ENCODE data around the gene DTNB. TPM values are rescaled to one million over a fixed set of nuclear protein-coding genes. Genes with fewer than 3 reads are reported as not detected.

The DTNB gene
- total RNA-seq, 1 donor from 2014 or later, result 8.5 TPM

DNA sequence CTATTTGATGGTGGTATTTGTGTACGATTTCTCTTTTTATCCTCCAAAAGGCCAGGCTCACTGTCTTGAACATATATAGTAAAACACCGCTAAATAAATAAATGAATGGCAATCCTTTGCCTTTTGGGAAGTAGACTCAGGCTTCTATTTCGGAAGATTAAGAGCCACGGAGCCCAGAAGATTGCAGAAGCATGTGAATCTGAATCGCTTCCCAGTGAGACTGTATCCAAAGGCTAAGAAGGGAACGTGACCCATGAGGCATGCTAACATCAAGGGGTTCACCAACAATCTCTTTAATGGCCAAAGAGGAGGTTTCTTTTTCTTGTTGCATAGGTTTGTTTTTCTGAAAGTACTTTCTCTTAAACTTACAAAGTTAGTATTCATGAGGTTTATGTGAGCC is 261.6 kb downstream of the DTNB start:
- no peaks in the 10 kb centered on the region for H3K27me3 Mint-ChIP-seq (ENCODE audit: low read depth)
- H3K4me3 Mint-ChIP-seq (ENCODE audit: unreplicated experiment), result no peak overlapping the region
- no peak for DNase-seq (ENCODE audit: low spot score)
- no peaks in the 10 kb centered on the region for H3K36me3 Mint-ChIP-seq (ENCODE audit: low read depth)
- H3K27ac Mint-ChIP-seq (ENCODE audit: unreplicated experiment), result no peak overlapping the region
- H3K9me3 Mint-ChIP-seq (ENCODE audit: low read depth), result no peaks in the 10 kb centered on the region
- TF ChIP-seq, protein P1, sequence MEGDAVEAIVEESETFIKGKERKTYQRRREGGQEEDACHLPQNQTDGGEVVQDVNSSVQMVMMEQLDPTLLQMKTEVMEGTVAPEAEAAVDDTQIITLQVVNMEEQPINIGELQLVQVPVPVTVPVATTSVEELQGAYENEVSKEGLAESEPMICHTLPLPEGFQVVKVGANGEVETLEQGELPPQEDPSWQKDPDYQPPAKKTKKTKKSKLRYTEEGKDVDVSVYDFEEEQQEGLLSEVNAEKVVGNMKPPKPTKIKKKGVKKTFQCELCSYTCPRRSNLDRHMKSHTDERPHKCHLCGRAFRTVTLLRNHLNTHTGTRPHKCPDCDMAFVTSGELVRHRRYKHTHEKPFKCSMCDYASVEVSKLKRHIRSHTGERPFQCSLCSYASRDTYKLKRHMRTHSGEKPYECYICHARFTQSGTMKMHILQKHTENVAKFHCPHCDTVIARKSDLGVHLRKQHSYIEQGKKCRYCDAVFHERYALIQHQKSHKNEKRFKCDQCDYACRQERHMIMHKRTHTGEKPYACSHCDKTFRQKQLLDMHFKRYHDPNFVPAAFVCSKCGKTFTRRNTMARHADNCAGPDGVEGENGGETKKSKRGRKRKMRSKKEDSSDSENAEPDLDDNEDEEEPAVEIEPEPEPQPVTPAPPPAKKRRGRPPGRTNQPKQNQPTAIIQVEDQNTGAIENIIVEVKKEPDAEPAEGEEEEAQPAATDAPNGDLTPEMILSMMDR (IDR thresholded peaks at IDR 0.05), result no peak
- H3K4me1 Mint-ChIP-seq (ENCODE audit: low read depth), result no peaks in the 10 kb centered on the region

DNA sequence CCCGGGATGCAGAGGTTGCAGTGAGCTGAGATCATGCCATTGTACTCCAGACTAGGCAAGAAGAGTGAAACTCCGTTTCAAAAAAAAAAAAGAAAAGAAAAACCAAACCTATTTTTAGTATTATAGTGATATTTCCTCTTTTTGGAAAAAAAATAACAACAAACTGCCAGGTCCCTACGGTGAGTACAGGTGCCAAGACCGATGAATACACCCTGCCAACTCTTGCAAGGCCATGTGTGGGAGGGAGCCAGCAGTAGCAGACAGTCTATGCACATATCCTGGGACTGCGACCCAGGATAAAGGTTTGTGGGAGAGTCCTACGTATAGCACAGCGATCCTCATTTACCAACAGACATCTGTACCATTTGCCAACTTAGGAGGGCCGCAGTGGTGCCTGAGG is 262.1 kb downstream of the DTNB start:
- DNase-seq (ENCODE audit: low spot score), result no peak
- TF ChIP-seq, protein P1 (IDR thresholded peaks at IDR 0.05), result no peak
- no peaks in the 10 kb centered on the region for H3K27me3 Mint-ChIP-seq (ENCODE audit: low read depth)
- no peaks in the 10 kb centered on the region for H3K9me3 Mint-ChIP-seq (ENCODE audit: low read depth)
- no peak overlapping the region for H3K4me3 Mint-ChIP-seq (ENCODE audit: unreplicated experiment)
- H3K27ac Mint-ChIP-seq (ENCODE audit: unreplicated experiment), result no peak overlapping the region
- no peaks in the 10 kb centered on the region for H3K36me3 Mint-ChIP-seq (ENCODE audit: low read depth)
- H3K4me1 Mint-ChIP-seq (ENCODE audit: low read depth), result no peaks in the 10 kb centered on the region

DNA sequence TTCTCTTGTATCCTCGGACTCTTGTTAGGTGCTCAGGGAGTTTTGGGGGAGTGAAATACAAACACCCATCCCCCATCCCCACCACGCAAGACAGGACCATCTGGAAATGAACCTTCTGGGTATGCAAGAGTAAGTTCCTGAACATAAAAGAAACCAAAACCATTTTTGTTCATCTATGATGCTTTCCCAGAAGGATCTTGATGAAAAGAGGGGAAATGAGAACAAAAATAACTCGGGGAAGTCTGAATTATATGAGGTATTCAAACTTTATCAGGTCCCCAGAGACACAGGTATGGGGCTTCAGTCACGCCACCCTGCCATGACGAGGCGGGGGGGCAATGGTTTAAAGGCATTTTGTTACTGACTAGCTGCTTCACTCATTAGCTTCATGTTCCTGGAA is 263.0 kb downstream of the DTNB start:
- TF ChIP-seq, protein P1 (IDR thresholded peaks at IDR 0.05), result no peak
- no peaks in the 10 kb centered on the region for H3K4me1 Mint-ChIP-seq (ENCODE audit: low read depth)
- no peaks in the 10 kb centered on the region for H3K36me3 Mint-ChIP-seq (ENCODE audit: low read depth)
- no peaks in the 10 kb centered on the region for H3K9me3 Mint-ChIP-seq (ENCODE audit: low read depth)
- no peak overlapping the region for H3K27ac Mint-ChIP-seq (ENCODE audit: unreplicated experiment)
- no peak for DNase-seq (ENCODE audit: low spot score)
- no peak overlapping the region for H3K4me3 Mint-ChIP-seq (ENCODE audit: unreplicated experiment)
- no peaks in the 10 kb centered on the region for H3K27me3 Mint-ChIP-seq (ENCODE audit: low read depth)

DNA sequence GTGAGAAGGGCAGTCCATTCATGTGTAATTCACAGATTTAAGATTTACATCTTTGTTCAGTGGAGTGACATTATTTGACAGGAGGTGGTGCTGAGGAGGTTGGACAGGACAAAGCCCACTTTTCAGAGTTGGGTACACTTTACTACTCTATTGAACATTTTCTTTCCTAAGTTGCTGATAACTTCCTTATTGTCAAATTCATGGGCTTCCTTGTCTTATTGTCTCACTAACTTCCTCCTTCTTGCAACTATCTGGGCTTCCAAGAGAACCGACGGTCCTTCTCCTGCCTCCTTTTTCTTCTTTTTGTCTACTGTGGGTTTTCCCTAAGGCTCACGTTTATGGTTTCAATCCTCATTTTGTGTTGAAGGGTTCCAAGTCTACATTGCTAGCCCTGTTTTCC is 263.9 kb downstream of the DTNB start:
- Mint-ChIP-seq H3K4me1 (ENCODE audit: low read depth) (no peaks in the 10 kb centered on the region), H3K27ac (ENCODE audit: unreplicated experiment) (no peak overlapping the region), H3K36me3 (ENCODE audit: low read depth) (no peaks in the 10 kb centered on the region), H3K27me3 (ENCODE audit: low read depth) (no peaks in the 10 kb centered on the region), H3K9me3 (ENCODE audit: low read depth) (no peaks in the 10 kb centered on the region), H3K4me3 (ENCODE audit: unreplicated experiment) (no peak overlapping the region)
- TF ChIP-seq, protein P1 (IDR thresholded peaks at IDR 0.05), result no peak
- no peak for DNase-seq (ENCODE audit: low spot score)

DNA sequence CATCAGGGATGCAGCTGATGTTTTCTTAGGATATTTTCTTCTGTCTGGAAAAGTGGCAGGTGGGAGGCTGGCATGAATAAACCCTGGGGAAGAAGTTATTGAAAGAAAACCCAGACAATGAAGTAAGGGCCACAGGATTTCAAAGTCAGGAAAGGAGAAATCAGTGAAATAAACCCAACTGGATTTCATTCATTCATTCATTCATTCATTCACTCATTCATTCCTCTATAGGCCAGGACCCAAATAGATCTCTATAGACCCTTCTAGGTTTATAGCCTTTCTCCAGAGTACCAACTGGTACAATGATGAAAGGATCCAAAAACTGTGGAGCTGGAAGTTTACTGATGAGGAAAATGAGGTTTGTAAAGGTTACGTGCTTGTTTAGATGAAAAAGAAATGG is 264.3 kb downstream of the DTNB start:
- Mint-ChIP-seq H3K27ac (ENCODE audit: unreplicated experiment) (no peak overlapping the region), H3K9me3 (ENCODE audit: low read depth) (no peaks in the 10 kb centered on the region), H3K27me3 (ENCODE audit: low read depth) (no peaks in the 10 kb centered on the region), H3K36me3 (ENCODE audit: low read depth) (no peaks in the 10 kb centered on the region), H3K4me1 (ENCODE audit: low read depth) (no peaks in the 10 kb centered on the region), H3K4me3 (ENCODE audit: unreplicated experiment) (no peak overlapping the region)
- DNase-seq (ENCODE audit: low spot score), result no peak
- TF ChIP-seq, protein P1 (IDR thresholded peaks at IDR 0.05), result no peak
